ENCODE measurements around the gene TSPAN18.

The TSPAN18 gene

DNA sequence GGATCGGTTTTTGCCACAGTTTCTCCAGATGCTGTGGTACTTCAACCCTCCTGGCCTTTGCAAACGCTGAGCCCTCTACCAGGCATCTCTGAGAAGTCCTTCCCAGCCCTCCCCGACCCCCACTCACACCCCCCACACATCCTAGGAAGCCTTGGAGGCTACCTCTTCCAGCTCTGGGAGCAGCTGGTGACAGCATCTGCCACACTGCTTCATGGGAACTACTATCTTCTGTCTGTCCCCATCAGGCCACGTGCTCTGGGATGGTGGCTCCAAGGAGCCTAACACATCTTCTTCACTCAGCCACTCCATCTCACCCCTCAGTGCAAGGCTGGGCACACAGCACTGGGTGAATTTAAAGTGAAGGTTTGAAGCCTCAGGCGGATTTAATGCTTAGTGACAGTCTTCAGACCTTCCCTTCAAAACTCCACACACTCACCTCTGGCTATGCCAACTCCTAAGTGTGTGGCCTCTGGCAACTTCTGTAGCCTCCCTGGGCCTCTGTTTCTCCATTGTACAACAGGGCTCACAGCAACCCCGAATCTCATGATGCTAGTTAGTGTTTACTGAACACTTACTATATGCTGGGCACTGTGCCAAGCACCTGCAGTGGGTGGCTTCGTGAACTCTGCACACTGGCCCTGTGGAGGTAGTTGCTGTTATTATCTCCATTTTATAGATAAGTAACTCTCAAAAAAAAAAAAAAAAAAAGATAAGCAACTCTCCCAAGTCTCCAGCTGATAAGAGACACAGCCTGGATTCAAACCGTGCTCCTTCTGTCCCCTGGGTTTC is 231.2 kb downstream of the TSPAN18 start:
- no peak for DNase-seq (ENCODE audit: low read depth)

DNA sequence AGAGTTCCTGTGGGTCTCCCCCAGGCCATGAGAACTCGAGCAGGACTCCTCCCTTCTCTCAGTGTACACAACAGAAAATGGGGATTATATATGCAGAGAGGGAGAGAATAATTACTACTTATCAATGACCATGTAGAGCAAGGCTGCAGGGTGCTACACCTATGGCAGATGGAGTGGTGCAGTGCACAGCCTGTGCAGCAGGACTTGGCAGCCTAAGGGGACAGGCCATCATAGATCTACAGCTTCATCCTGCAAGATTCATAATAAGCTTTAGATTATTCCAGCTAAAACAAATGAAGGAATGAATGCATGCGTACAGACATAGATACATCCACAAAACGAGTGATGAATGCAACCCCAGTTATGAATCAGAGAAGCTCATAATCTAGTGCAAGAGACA is 232.3 kb downstream of the TSPAN18 start:
- DNase-seq (ENCODE audit: low read depth): no peak

DNA sequence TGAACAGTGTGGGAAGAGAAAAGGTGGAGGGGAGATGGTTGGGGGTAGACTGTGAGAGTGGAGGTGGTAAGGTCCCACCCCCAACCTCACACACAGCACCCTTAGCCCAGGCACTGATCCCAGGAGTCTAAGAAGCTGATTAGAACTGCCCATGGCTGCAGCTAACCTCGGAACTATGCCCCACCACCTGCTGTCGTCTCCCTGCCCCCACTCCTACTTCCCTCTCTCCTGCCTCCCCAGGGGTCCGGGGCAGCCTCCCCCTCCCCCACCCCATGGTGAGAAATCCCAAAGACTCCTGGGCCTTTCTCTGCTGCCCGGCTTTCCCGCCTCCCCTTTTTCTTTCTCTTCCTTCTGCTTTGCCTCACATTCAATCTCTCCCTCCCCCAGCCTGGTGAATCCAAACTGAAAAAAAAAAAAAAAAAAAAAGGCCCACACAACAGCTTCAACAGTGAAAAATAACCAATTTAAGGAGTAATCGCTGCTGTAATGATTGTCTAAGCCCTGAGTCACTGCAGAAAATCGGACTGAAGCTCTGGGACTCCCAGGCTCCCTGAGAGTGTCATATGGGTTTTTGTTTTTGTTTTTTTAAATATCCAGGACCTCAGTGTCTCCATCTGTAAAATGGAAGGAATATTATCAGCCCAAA is 233.6 kb downstream of the TSPAN18 start:
- DNase-seq (ENCODE audit: low read depth): no peak

DNA sequence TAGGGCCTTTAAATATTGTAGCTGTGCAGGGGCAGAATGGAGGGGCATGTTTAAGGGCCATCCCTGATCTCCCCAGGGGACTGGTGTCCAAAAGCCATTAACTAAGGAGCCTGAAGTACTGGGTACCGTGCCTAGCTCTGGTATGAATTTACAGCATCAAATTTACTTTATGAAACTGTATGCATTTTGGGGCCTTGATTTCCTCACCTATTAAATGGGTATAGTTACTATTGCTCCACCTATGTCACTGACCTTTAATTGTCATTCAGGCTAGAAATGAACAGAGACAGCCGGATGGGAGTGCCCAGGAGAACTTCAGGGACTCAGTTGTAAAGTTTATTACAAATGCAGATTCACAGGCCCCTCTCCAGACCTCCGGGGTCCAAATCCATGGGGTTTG is 235.7 kb downstream of the TSPAN18 start:
- no peak for DNase-seq (ENCODE audit: low read depth)

DNA sequence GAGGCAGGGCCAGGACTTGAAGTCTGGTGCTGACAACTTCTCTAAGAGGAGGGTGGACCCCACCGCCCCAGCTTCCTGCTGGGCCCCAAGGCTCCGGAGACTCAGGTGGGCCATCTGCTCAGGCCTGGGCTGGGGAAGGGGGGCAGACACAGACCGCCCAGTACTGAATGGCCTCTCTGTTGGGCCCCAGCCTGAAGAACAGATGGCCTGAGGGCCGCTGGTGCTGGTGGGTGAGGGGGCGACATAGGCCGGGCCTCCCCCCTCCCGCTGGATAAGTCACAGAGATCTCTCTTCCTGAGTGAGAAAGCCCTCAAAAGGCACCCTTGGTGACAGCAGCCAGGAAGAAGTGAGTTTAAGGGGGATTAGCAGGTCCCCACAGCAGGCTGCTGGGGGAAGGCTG is 236.4 kb downstream of the TSPAN18 start:
- no peak for DNase-seq (ENCODE audit: low read depth)

DNA sequence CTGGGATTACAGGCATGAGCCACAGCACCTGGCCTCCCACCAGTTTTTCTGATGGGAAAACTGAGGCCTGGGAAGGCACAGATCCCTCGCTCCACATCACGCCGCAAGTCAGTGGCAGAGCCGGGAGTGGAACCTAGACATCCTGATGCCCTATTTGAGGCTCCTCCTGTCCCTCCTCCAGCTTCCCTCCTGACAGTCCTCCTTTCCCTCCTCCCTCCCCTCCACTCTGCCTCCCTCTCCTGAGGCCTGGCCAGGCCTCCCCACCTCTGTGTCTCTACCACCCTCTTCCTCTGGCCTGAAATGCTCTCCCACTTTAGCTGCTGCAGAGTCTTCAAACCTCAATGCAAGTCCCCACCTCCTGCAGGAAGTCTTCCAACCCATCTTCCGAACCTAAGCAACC is 237.2 kb downstream of the TSPAN18 start:
- DNase-seq (ENCODE audit: low read depth): no peak

DNA sequence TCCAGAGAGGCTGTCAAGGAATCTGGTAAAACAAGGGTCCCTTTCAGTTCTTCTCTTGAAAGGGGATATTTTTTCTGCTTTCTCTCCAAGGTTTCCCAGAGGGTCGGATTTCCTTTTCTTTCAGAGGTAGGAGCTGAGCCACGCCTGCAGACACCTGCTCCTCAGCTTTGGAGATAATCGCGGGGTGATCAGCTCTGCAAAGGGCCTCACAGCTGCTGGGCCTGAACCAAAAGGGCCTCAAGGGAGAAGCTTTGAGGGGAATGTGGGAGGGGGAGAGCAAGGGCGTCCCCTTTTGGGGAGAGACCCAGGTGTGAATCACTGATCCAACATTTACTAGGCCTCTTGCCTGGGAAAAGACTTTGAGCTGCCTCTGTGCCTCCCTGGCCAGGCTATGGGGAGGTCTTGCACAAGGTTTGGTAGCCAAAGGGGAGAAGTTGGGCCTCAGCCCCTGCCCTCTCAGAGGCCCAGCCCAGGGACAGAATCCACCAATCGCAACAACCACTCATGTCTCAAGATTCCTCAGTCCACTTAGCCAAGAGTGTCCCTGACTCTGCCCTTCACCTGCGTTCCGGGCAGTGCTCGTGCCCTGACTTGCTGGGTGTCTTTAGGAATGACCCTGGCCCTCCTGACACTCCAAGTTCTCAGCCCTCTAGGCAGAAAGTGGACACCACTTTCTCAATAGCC is 237.9 kb downstream of the TSPAN18 start:
- DNase-seq (ENCODE audit: low read depth): no peak

DNA sequence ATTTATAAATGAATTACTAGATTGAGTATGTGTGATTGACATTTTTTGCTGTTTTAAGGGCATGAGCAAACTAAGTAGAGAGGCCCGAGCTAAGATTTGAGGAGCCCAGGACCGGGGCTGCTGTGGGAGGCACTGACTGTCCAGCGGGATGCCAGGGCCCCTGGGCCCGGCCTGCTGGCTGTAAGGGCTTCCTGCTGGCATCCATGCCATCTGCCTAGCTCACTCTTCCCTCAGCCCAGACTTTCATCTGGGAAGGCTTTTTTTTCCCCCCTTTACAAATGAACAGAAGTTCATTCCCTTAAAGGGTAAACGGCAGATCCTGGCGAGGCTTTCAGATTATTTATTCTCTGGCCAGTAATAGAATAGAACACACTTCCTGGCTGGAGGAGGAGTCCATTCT is 239.9 kb downstream of the TSPAN18 start:
- DNase-seq (ENCODE audit: low read depth): no peak

DNA sequence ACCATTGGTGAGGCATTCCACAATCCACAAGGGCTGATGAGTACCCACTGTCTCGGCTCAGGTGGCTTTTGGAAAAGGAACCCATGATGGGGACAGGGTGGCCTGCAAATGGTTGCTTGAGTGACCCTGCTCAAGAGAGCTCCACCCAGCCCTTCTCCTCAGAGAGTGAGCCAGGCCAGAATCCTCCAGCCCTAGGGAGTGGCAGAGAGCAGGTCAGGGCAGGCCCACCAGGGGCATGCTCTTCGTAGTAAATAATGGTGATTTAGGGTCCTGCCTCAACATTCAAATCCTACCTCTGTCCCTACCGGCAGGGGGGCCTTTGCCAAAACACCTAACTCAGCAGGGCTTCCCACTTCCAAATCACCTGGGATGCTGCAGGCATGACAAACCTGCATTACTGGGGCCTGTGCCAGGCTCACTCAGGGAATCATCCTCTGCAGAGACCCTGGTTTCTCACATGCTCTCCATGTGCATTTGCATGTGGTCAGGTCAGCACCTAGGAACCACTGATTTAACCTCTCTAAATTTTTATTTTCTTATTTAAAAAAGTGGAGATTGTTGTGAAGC is 241.3 kb downstream of the TSPAN18 start:
- no peak for DNase-seq (ENCODE audit: low read depth)

DNA sequence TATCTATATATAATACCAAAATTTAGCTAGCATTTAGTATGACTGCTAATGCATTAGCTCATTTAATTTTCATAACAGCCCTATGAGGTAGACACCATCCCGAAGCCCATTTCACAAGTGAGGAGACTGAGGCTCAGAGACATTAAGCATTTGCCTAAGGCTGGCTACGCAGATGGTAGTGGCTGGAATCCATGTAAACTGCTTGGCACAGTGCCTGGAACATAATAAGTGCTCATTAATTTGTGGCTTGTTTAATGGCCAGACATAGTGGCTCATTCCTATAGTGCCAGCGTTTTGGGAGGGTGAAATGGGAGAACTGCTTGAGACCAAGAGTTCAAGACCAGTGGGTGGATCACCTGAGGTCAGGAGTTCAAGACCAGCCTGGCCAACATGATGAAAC is 241.7 kb downstream of the TSPAN18 start:
- no peak for DNase-seq (ENCODE audit: low read depth)

DNA sequence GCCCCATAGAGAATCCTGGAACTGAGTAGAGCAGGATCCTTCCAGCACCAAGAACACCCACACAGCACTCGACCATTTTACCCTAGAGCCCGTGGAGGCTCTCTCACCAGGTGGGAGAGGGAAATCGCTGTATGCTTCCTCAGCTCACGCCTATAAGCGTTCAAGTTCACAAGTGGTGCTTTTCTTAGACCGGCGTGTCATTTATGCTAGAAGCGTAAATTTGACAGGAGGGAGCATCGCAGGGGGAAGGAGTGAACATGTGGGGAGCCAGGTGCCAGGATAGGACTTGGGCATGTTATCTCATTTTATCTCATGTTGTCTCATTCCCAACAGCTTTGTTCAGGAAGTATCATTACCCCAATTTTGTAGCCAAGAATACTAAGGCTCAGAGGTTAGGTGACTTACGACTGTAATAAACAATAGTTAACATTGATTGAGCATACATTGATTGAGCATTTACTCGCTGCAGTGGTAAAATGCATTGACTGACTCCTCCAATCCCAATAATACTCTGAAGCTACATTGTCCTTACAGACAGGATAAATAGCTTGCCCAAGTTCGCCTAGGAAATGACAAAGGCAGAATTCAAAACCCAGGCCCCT is 243.0 kb downstream of the TSPAN18 start:
- DNase-seq (ENCODE audit: low read depth): no peak

DNA sequence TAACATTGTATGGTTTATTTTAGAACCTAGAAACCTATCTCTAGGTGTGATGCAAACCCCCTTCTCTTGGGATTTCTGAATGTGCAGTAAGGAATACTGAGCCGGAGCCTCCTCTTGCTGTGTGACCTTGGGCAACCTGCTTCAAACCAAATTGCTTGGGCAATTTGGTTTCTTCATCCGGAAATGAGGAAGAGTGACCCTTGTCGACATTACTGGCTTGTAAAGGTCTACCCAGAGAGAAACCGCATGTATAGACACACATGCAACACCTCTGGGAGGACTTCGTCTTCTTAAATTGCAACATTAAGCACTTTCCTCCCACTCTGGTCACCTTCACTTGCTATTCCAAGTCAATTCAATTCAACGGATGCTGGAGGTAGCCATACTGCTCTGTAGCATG is 243.5 kb downstream of the TSPAN18 start:
- no peak for DNase-seq (ENCODE audit: low read depth)

DNA sequence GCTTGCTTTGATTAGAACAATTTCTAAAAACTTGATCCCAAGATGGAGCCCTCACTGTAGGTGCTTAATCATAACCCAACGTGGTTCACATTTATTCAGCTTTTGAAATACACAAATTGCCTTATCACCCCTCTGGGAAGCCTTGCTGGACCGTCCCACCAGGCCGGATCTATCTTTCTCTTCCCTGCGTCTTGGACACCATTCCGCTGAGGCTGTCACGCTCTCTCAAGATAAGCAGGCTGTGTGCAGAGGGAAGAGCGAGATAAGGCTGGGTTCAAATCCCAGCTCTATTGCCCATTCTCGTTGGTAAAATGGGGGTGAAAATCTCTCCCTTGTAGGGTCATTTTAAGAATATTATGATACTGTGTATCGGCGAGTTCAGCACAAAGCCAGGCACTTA is 244.4 kb downstream of the TSPAN18 start:
- DNase-seq (ENCODE audit: low read depth): no peak

DNA sequence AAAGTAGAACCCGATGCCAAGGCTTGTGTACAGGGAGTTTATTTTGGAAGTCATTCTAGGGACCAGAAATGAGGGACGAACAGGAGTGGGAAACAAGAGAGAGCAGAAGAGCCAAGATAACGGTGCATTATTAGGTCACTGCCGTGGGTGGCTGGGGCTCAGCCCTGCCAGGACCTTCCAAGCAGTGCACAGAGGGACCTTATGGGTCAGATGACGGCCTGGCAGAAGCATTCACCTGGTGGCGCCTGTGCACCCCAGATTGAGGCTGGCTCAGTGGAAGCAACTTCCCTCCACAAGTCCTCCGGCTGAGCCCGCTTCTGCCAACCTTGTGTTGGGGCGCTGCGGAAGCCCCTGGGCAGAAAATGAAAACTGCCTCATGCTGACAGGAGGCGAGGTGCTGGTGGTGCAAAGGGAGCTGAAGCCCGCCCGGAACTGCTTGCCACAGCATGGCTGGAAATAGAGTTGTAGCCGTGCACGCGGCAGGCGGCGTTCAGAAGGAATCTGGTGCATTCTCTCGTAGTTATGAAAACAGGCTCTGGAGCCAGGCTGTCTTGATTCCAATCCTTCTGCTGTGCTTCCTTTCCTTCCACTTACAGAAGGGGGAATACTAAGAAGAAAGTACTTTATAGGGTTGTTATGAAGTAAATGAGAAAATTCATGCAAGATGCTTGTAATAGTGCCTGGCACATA is 246.1 kb downstream of the TSPAN18 start:
- DNase-seq (ENCODE audit: low read depth): no peak

DNA sequence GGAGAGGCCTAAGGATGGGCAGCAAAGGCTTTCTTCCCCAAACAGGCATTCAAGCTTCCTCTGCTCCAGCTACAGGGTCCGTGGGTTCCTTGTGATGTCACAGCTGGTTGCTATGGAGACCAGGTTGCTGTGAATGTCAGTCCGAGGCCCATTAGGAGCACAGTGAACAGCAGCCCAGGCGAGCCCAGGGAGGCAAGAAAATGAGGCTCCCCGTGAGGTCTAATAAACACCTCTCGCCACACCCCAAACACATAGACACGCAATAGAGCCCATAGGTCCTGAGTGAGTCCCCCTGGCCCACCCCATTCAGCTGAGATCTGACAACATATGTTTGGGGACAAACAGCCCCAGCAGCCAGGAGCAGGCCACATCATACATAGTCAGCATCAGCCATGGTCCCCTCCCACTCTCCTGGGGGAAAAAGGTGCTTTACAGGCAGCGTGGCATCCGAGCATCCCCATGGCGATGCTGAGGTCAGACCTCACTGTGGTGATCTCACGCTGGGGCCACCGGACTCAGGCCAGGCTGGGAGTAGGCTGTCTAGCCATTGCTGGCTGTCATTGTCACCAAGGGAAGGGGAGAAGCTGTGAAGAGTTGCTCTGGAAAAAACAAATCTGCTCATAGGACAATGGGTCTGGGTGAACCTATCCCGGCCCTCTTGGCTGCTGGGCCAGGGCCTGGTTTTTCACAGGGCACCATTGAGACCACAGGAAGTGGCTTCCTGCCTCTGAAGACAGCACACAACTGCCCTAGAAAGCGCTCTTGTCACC is 247.1 kb downstream of the TSPAN18 start:
- DNase-seq (ENCODE audit: low read depth): no peak

DNA sequence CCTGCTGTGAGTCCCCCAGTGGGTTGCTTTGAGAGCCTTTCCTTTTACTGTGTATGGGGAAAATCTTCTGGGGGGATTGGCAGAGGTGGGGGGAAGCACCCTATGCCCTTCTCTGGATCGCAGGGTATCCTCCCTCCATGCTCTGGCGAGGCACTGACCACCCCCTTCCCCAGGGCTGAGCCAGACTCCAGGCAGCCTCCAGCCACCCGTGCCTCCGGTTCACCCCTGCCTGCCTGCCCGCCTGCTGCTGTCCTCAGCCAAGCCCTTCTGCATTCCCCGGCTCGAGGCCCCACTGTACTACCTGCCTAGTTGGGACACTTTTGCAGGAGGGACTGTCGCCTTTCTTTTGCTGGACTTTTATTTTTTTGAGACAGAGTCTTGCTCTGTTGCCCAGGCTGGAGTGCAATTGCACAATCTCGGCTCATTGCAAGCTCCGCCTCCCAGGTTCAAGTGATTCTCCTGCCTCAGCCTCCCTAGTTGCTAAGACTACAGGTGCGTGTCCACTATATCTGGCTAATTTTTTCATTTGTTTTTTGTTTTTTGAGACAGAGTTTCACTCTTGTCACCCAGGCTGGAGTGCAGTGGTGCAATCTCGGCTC is 247.7 kb downstream of the TSPAN18 start:
- no peak for DNase-seq (ENCODE audit: low read depth)

DNA sequence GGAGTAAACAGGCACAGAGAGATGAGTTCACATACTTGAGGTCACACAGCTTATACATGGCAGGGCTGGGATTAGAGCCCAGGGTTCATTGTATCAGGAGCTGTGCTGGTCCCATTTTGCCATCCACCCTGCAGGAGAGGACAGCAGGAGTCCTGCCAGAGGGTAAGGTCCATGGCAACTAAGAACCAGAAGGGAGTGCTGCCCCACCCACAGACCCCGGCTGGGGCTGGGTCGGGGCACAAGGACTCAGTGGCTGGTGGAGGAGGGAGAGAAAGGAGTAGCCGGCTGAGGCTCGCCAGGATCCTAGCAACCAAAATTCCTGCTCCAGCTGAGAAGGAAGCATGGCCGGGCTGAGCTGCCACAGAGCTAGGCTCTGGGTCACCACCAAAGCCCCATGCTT is 249.8 kb downstream of the TSPAN18 start:
- no peak for DNase-seq (ENCODE audit: low read depth)

DNA sequence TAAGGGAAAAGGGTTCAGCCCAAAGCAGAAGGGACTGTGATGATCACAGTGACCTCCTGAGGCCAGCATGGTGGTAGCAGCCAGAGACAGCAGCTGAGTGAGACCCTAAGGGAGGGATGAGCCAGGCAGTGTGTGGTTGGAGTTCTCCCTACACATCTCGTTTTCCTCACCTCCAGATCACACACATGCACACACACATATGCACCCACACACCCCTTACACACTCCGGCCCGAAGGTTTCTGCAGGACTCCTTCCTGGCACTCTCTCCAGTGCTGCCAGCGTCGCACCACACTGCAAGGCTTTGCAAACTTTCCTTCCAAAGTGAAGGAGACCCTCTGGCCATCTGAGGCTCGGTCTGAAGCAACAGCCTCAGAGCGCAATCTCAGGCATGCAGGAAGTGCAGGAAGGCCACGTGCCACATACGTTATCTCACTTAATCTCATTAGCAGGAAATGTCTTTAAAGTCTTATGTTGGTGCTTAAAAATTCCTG is 250.8 kb downstream of the TSPAN18 start:
- no peak for DNase-seq (ENCODE audit: low read depth)

DNA sequence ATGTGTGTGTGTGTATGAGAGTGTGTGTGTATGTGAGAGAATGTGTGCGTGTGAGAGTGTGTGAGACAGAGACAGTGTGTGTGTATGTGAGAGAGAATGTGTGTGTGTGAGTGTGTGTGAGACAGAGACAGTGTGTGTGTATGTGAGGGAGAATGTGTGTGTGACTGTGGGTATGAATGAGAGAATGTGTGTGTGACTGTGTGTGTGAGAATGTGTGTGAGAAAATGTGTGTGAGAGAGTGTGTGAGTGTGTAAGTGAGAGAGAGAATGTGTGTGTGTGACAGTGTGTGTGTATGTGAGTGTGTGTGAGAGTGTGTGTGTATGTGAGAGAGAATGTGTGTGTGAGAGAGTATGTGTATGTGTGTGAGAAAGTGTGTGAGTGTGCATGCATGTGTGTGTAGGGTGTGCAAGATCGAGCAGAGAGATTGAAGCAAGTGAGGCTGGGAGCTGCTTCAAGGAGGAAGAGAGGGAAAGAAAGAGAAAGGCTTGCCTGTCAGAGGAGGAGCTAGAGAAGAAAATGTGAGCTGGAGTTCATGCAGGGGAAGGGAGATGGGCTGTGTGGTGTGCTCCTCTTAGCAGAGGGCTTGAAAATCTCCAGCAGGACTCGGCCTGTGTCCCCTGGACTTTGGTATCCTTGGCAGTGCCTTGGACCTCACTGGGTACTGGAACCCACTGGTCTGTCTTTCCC is 251.7 kb downstream of the TSPAN18 start:
- no peak for DNase-seq (ENCODE audit: low read depth)

DNA sequence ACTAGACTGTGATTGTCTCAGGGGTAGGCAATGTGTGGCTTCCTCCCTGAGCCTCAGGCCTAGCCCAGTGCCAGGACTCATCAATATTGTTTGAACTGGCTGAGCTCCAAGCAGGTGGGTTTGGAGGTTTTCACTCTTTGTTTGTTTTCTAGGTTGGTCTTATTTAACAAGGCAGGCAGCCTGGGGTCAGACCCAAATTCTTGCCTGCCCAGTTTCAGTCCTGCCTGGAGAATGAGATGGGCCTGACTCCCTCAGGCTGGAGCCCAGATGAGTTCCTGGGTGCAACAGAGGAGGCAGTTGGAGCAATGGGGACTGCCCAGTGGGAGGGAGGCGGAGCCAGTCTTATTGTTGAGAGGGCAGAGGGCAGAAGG is 252.2 kb downstream of the TSPAN18 start:
- DNase-seq (ENCODE audit: low read depth): no peak
